HepG2 (cell line): ENCODE results near the gene UTS2R. TPM values are rescaled to one million over a fixed set of nuclear protein-coding genes. Genes with fewer than 3 reads are reported as not detected.

Experiments
- ATAC-seq: fragments of 200-7000 bp; cut with Tn5 transposase; 3 replicates; pipeline ENCODE4 v1.9.1; 2020; ENCODE audit warnings: mild to moderate bottlenecking, moderate library complexity
- BruUV-seq: library from RNA; stranded (reverse); fragments of 400-500 nt; replicated peaks from 2 replicates; lab custom pipeline; 2021; lab: Mats Ljungman, UMichigan
- CTCF ChIA-PET: fragments of 300-600 bp; formaldehyde crosslinking; extraction: SDS; loops from one replicate; lab custom pipeline; 2021; ENCODE audit warnings: low total read pairs, inconsistent platforms, low intra/inter-chr PET ratio; lab: Yijun Ruan, JAX
- POLR2A ChIA-PET: fragments of 350-600 bp; sonication (Branson Sonifier 250); formaldehyde crosslinking; loops from one replicate; lab custom pipeline; 2020; ENCODE audit warnings: antibody characterized with exemption, inconsistent platforms; lab: Yijun Ruan, JAX
- DNase-seq: peaks from one replicate; pipeline ENCODE4 v3.0.0-alpha.2; 2015; ENCODE audit warnings: low spot score
- FAIRE-seq: peaks from 3 replicates; lab custom pipeline; 2011; peaks lifted over from hg19 to GRCh38; lab: Jason Lieb, UNC
- H2AFZ ChIP-seq: one replicate; pipeline ENCODE4 v1.6.1; 2011; ENCODE audit warnings: low read length, inconsistent platforms
- H3K27ac ChIP-seq: fragments of 300-600 bp; 3 replicates; pipeline ENCODE4 v1.8.0; 2011; ENCODE audit warnings: mixed run types, mild to moderate bottlenecking, mixed read lengths, low read length, inconsistent platforms; ENCODE audit not compliant: insufficient read depth; ENCODE audit errors: extremely low read length
- H3K27me3 ChIP-seq, 2 experiments: fragments of 200-600 bp in 1 of 2; 2 replicates in 1 of 2; 3 replicates in 1 of 2; pipeline versions ENCODE4 v1.6.0 to v1.8.0; 2011; ENCODE audit warnings: low read length in 2 of 2, mild to moderate bottlenecking in 2 of 2, moderate library complexity in 2 of 2, inconsistent platforms in 1 of 2; ENCODE audit not compliant: insufficient read depth in 2 of 2, control insufficient read depth in 1 of 2
- H3K36me3 ChIP-seq, 2 experiments: fragments of 200-600 bp in 1 of 2; replicated peaks in 1 of 2; 2 replicates in 1 of 2; 3 replicates in 1 of 2; pipeline versions ENCODE4 v1.5.1 to v1.8.0; 2011; ENCODE audit warnings: low read length in 2 of 2, inconsistent platforms in 1 of 2; ENCODE audit not compliant: insufficient read depth in 2 of 2, control insufficient read depth in 1 of 2
- H3K4me1 ChIP-seq: 2 replicates; pipeline ENCODE4 v1.5.1; 2012; ENCODE audit warnings: low read length, inconsistent platforms; ENCODE audit not compliant: insufficient read depth
- H3K4me2 ChIP-seq: 2 replicates; pipeline ENCODE4 v1.6.0; 2011; ENCODE audit warnings: low read depth, low read length, inconsistent platforms
- H3K4me3 ChIP-seq, 3 experiments: fragments of 200-600 bp in 1 of 3; sonication (generic), shearing (Covaris generic) in 1 of 3; replicated peaks in 1 of 3; 2 replicates each; pipeline ENCODE4 v1.5.1; 2011 to 2016; ENCODE audit warnings: low read length in 3 of 3, inconsistent platforms in 2 of 3, low read depth in 2 of 3, mild to moderate bottlenecking in 2 of 3, control low read depth in 1 of 3, mixed read lengths in 1 of 3; ENCODE audit not compliant: insufficient read depth in 1 of 3
- H3K79me2 ChIP-seq: one replicate; pipeline ENCODE4 v1.6.1; 2011; ENCODE audit warnings: low read length, inconsistent platforms; ENCODE audit not compliant: insufficient read depth
- H3K9ac ChIP-seq: 2 replicates; pipeline ENCODE4 v1.6.0; 2011; ENCODE audit warnings: mild to moderate bottlenecking, low read depth, low read length, inconsistent platforms; ENCODE audit not compliant: insufficient read depth
- H3K9me3 ChIP-seq: 2 replicates; pipeline ENCODE4 v1.5.1; 2012; ENCODE audit warnings: mild to moderate bottlenecking, low read length
- H4K20me1 ChIP-seq: 2 replicates; pipeline ENCODE4 v1.6.0; 2011; ENCODE audit warnings: inconsistent platforms, mild to moderate bottlenecking, low read length, moderate library complexity; ENCODE audit not compliant: insufficient read depth
- ARNT2 ChIP-seq: sonication (generic); formaldehyde crosslinking; IDR thresholded peaks from 2 replicates; pipeline ENCODE4 v1.8.0; 2022; ENCODE audit warnings: mild to moderate bottlenecking, low read depth, missing genetic modification reagents, moderate library complexity
- ATF7-NPFF ChIP-seq: sonication (generic); formaldehyde crosslinking; IDR thresholded peaks from 2 replicates; pipeline ENCODE4 v1.8.1; 2023; ENCODE audit warnings: mild to moderate bottlenecking, low read depth, missing genetic modification reagents, moderate library complexity
- HDAC1 ChIP-seq: sonication (generic); formaldehyde crosslinking; IDR thresholded peaks from 2 replicates; pipeline ENCODE4 v1.5.1; 2020; ENCODE audit warnings: mild to moderate bottlenecking, missing genetic modification reagents
- HOXA3 ChIP-seq: sonication (generic); formaldehyde crosslinking; IDR thresholded peaks from 2 replicates; pipeline ENCODE4 v1.5.0; 2020; ENCODE audit warnings: missing genetic modification reagents
- MAZ ChIP-seq, 2 experiments: sonication (generic) in 1 of 2; formaldehyde crosslinking in 1 of 2; IDR thresholded peaks; 2 replicates each; pipeline versions ENCODE4 v1.5.0 to v1.6.1; 2012 to 2020; ENCODE audit warnings: low read depth in 2 of 2, mild to moderate bottlenecking in 2 of 2, borderline replicate concordance in 1 of 2, improper control_type of control experiment in 1 of 2, low read length in 1 of 2, missing genetic modification reagents in 1 of 2, moderate library complexity in 1 of 2
- POLR2AphosphoS2 ChIP-seq: IDR thresholded peaks from 2 replicates; pipeline ENCODE4 v1.6.1; 2011; ENCODE audit warnings: low read depth, low read length, improper control_type of control experiment
- SCMH1 ChIP-seq: sonication (generic); formaldehyde crosslinking; IDR thresholded peaks from 2 replicates; pipeline ENCODE4 v1.9.0; 2021; ENCODE audit warnings: missing genetic modification reagents, mild to moderate bottlenecking, borderline replicate concordance
- SOX13 ChIP-seq, 3 experiments: fragments of 450-650 bp in 1 of 3; sonication (generic) in 1 of 3; formaldehyde crosslinking in 1 of 3; IDR thresholded peaks in 2 of 3; conservative IDR thresholded peaks in 1 of 3; 2 replicates each; pipeline versions ENCODE4 v1.5.0 to v1.6.1; 2016 to 2020; ENCODE audit warnings: antibody characterized with exemption in 1 of 3, mild to moderate bottlenecking in 1 of 3, missing compliant biosample characterization in 1 of 3, missing genetic modification reagents in 1 of 3, moderate library complexity in 1 of 3
- ZNF558 ChIP-seq: sonication (generic); formaldehyde crosslinking; IDR thresholded peaks from 2 replicates; pipeline ENCODE4 v1.9.0; 2022; ENCODE audit warnings: mild to moderate bottlenecking, missing genetic modification reagents, borderline replicate concordance
- ZNF563 ChIP-seq: sonication (generic); formaldehyde crosslinking; IDR thresholded peaks from 2 replicates; pipeline ENCODE4 v1.8.0; 2022; ENCODE audit warnings: mild to moderate bottlenecking, moderate library complexity, missing genetic modification reagents
- ZSCAN20 ChIP-seq: sonication (generic); formaldehyde crosslinking; IDR thresholded peaks from 2 replicates; pipeline ENCODE4 v1.4.0; 2020; ENCODE audit warnings: missing genetic modification reagents, mild to moderate bottlenecking, borderline replicate concordance
- ZSCAN9 ChIP-seq: IDR thresholded peaks from 2 replicates; pipeline ENCODE4 v1.6.1; 2016; ENCODE audit warnings: borderline replicate concordance
- WGBS: methylation state at CpG from one replicate; pipeline ENCODE4 v1.1.6; 2017; ENCODE audit warnings: low lambda C conversion rate; 5-methylcytosine and 5-hydroxymethylcytosine counted together
- in situ Hi-C: cut with HindIII; loops from 2 replicates; pipeline ENCODE4 v1.10.0; 2017; ENCODE audit warnings: low pct_unique_long_range_greater_than_20kb; ENCODE audit not compliant: extremely low pct_ligation_motif_present
- intact Hi-C: fragments of 100-400 bp; cut with micrococcal nuclease; formaldehyde crosslinking; loops from one replicate; pipeline ENCODE4 v1.10.0; 2022; ENCODE audit not compliant: unreplicated experiment
- polyA plus RNA-seq, 8 experiments: library from polyadenylated mRNA; depleted of rRNA in 3 of 8; stranded (reverse) in 7 of 8; unstranded in 1 of 8; fragments of >200 nt; fragmentation: Illumina TruSeq in 4 of 8; extraction: Trizol in 4 of 8; gene quantifications; 2 replicates each; pipeline versions ENCODE4 v1.2.1 to v1.2.3, GENCODE V29; 2011 to 2016; ENCODE audit warnings: low read depth in 4 of 8, missing spikeins in 1 of 8, mixed read lengths in 1 of 8; ENCODE audit not compliant: insufficient read depth in 1 of 8
- total RNA-seq, 5 experiments: library from RNA; depleted of rRNA; stranded (reverse); fragments of >200 nt; fragmentation: Illumina TruSeq; extraction: Trizol; gene quantifications; 2 replicates each; pipeline ENCODE4 v1.2.3, GENCODE V29; 2016; ENCODE audit warnings: low read depth in 1 of 5
- TF ChIP-seq, protein P1 (sequence below): sonication (generic); formaldehyde crosslinking; IDR thresholded peaks from 2 replicates; pipeline ENCODE4 v1.4.0; 2020; ENCODE audit warnings: missing genetic modification reagents, borderline replicate concordance
- TF ChIP-seq, protein P2 (sequence below): sonication (generic); formaldehyde crosslinking; IDR thresholded peaks from 2 replicates; pipeline ENCODE4 v1.5.1; 2020; ENCODE audit warnings: mild to moderate bottlenecking, missing genetic modification reagents, borderline replicate concordance

UTS2R gene
- total and polyA plus RNA-seq, 2 of the 13 experiments (the other 11 are each of a cell fraction or from before 2014, with no cell fraction given), result 0.13 to 0.15 TPM

DNA sequence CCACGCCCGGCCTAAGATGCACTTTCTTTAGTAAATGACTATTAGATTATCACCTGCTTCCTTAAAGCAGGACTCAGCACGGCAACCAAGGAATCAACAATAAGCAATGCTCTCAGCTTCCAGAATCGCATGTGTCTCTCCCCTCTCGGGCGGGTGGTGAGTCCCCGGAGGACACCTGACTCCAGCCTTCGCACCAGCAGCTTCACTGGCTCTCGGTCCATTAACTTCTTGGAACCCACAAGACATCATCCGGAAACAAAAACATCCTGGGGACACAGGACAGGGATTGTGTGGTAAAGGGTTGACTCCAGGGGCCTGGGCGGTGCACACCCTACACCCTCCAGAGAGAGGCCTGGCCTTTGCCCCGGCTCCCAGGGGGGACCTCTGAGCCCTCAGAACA is 22.7 kb downstream of the UTS2R start:
- Histone ChIP-seq H3K9ac (no peak overlapping the region), H3K4me3 (no peak overlapping the region), H3K4me2 (no peak overlapping the region), H3K4me1 (no peaks in the 10 kb centered on the region), H2AFZ (no peak overlapping the region), H3K36me3 (peaks cover 10 to 29% of the 10 kb centered on the region in 2 experiments; a peak in 4 of 5 replicates), H3K27ac (no peak overlapping the region), H3K27me3 (no peaks in the 10 kb centered on the region), H3K79me2 (no peaks in the 10 kb centered on the region), H3K9me3 (no peaks in the 10 kb centered on the region), H4K20me1 (no peaks in the 10 kb centered on the region)
- FAIRE-seq, result no peak
- BruUV-seq, result no TSS peak
- POLR2A ChIA-PET, result no interaction called here
- WGBS, result 94% methylated on average over 11 of the region's 12 CpGs
- no peak for ATAC-seq
- in situ Hi-C loops, result no loop called here
- intact Hi-C loops, result no loop called here
- CTCF ChIA-PET, result no interaction called here
- DNase-seq, result no peak
- TF ChIP-seq ARNT2 (CRISPR knock-in tag), result no peak
- TF ChIP-seq SCMH1 (CRISPR knock-in tag), result no peak
- no peak for TF ChIP-seq ZNF563 (CRISPR knock-in tag)
- TF ChIP-seq, protein P1, sequence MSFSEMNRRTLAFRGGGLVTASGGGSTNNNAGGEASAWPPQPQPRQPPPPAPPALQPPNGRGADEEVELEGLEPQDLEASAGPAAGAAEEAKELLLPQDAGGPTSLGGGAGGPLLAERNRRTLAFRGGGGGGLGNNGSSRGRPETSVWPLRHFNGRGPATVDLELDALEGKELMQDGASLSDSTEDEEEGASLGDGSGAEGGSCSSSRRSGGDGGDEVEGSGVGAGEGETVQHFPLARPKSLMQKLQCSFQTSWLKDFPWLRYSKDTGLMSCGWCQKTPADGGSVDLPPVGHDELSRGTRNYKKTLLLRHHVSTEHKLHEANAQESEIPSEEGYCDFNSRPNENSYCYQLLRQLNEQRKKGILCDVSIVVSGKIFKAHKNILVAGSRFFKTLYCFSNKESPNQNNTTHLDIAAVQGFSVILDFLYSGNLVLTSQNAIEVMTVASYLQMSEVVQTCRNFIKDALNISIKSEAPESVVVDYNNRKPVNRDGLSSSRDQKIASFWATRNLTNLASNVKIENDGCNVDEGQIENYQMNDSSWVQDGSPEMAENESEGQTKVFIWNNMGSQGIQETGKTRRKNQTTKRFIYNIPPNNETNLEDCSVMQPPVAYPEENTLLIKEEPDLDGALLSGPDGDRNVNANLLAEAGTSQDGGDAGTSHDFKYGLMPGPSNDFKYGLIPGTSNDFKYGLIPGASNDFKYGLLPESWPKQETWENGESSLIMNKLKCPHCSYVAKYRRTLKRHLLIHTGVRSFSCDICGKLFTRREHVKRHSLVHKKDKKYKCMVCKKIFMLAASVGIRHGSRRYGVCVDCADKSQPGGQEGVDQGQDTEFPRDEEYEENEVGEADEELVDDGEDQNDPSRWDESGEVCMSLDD (CRISPR knock-in tag), result no peak
- no peak for TF ChIP-seq HOXA3 (CRISPR knock-in tag)
- no peak for TF ChIP-seq MAZ (IDR thresholded peaks at IDR 0.05; ENCODE audit: borderline replicate concordance, low read depth, low read length)
- no peak for TF ChIP-seq MAZ (CRISPR knock-in tag; IDR thresholded peaks at IDR 0.05; ENCODE audit: low read depth)
- TF ChIP-seq SOX13 (IDR thresholded peaks at IDR 0.05), result no peak
- no peak for TF ChIP-seq SOX13 (CRISPR knock-in tag; conservative IDR thresholded peaks at IDR 0.05 in 1 of 2, IDR thresholded peaks at IDR 0.05 in 1 of 2)
- TF ChIP-seq ATF7-NPFF (CRISPR knock-in tag), result no peak
- TF ChIP-seq ZSCAN9, result no peak
- TF ChIP-seq ZSCAN20 (CRISPR knock-in tag), result no peak
- TF ChIP-seq HDAC1 (CRISPR knock-in tag), result no peak
- TF ChIP-seq, protein P2, sequence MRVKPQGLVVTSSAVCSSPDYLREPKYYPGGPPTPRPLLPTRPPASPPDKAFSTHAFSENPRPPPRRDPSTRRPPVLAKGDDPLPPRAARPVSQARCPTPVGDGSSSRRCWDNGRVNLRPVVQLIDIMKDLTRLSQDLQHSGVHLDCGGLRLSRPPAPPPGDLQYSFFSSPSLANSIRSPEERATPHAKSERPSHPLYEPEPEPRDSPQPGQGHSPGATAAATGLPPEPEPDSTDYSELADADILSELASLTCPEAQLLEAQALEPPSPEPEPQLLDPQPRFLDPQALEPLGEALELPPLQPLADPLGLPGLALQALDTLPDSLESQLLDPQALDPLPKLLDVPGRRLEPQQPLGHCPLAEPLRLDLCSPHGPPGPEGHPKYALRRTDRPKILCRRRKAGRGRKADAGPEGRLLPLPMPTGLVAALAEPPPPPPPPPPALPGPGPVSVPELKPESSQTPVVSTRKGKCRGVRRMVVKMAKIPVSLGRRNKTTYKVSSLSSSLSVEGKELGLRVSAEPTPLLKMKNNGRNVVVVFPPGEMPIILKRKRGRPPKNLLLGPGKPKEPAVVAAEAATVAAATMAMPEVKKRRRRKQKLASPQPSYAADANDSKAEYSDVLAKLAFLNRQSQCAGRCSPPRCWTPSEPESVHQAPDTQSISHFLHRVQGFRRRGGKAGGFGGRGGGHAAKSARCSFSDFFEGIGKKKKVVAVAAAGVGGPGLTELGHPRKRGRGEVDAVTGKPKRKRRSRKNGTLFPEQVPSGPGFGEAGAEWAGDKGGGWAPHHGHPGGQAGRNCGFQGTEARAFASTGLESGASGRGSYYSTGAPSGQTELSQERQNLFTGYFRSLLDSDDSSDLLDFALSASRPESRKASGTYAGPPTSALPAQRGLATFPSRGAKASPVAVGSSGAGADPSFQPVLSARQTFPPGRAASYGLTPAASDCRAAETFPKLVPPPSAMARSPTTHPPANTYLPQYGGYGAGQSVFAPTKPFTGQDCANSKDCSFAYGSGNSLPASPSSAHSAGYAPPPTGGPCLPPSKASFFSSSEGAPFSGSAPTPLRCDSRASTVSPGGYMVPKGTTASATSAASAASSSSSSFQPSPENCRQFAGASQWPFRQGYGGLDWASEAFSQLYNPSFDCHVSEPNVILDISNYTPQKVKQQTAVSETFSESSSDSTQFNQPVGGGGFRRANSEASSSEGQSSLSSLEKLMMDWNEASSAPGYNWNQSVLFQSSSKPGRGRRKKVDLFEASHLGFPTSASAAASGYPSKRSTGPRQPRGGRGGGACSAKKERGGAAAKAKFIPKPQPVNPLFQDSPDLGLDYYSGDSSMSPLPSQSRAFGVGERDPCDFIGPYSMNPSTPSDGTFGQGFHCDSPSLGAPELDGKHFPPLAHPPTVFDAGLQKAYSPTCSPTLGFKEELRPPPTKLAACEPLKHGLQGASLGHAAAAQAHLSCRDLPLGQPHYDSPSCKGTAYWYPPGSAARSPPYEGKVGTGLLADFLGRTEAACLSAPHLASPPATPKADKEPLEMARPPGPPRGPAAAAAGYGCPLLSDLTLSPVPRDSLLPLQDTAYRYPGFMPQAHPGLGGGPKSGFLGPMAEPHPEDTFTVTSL (CRISPR knock-in tag), result no peak
- TF ChIP-seq ZNF558 (CRISPR knock-in tag), result no peak
- no peak for TF ChIP-seq POLR2AphosphoS2
